ENCODE data around the gene COG5.
"Not testable (repeated sequence)": the region's sequence is repeated elsewhere in the genome, so short reads cannot be mapped to it uniquely, and the experiment has no call there.

The COG5 gene

GRCh38 chr7:107228291-107228690 is 335.4 kb downstream of the COG5 start:
- DNase-seq (ENCODE audit: low read depth, low spot score): no peak

GRCh38 chr7:107224374-107225223 is 339.1 kb downstream of the COG5 start:
- no peak for DNase-seq (ENCODE audit: low read depth, low spot score)

- not testable (repeated sequence) for DNase-seq (ENCODE audit: low read depth, low spot score)
Observed at GRCh38 chr7:107220806-107221205, 342.9 kb downstream of the COG5 start.

GRCh38 chr7:107220356-107220755 is 343.4 kb downstream of the COG5 start:
- no peak for DNase-seq (ENCODE audit: low read depth, low spot score)

- no peak for DNase-seq (ENCODE audit: low read depth, low spot score)
Observed at GRCh38 chr7:107219563-107220244, 344.0 kb downstream of the COG5 start.

GRCh38 chr7:107213945-107214344 is 349.8 kb downstream of the COG5 start:
- DNase-seq (ENCODE audit: low read depth, low spot score): no peak

- DNase-seq (ENCODE audit: low read depth, low spot score): no peak
Observed at GRCh38 chr7:107213193-107213788, 350.4 kb downstream of the COG5 start.

- DNase-seq (ENCODE audit: low read depth, low spot score): no peak
Observed at GRCh38 chr7:107212725-107213124, 351.0 kb downstream of the COG5 start.

- DNase-seq (ENCODE audit: low read depth, low spot score): no peak
Observed at GRCh38 chr7:107210400-107210799, 353.3 kb downstream of the COG5 start.

- no peak for DNase-seq (ENCODE audit: low read depth, low spot score)
Observed at GRCh38 chr7:107209565-107209964, 354.2 kb downstream of the COG5 start.

GRCh38 chr7:107208563-107208962 is 355.2 kb downstream of the COG5 start:
- DNase-seq (ENCODE audit: low read depth, low spot score): no peak

GRCh38 chr7:107208024-107208521 is 355.6 kb downstream of the COG5 start:
- DNase-seq (ENCODE audit: low read depth, low spot score): no peak

- no peak for DNase-seq (ENCODE audit: low read depth, low spot score)
Observed at GRCh38 chr7:107207459-107207858, 356.3 kb downstream of the COG5 start.

GRCh38 chr7:107206706-107207105 is 357.0 kb downstream of the COG5 start:
- DNase-seq (ENCODE audit: low read depth, low spot score): no peak

GRCh38 chr7:107206136-107206535 is 357.6 kb downstream of the COG5 start:
- DNase-seq (ENCODE audit: low read depth, low spot score): no peak

GRCh38 chr7:107203607-107204006 is 360.1 kb downstream of the COG5 start:
- DNase-seq (ENCODE audit: low read depth, low spot score): no peak

GRCh38 chr7:107201795-107202450 is 361.8 kb downstream of the COG5 start:
- DNase-seq (ENCODE audit: low read depth, low spot score): no peak

- DNase-seq (ENCODE audit: low read depth, low spot score): no peak
Observed at GRCh38 chr7:107196834-107197610, 366.7 kb downstream of the COG5 start.

- DNase-seq (ENCODE audit: low read depth, low spot score): no peak
Observed at GRCh38 chr7:107194052-107194451, 369.7 kb downstream of the COG5 start.

- DNase-seq (ENCODE audit: low read depth, low spot score): no peak
Observed at GRCh38 chr7:107190090-107190489, 373.6 kb downstream of the COG5 start.

GRCh38 chr7:107187774-107188173 is 375.9 kb downstream of the COG5 start:
- no peak for DNase-seq (ENCODE audit: low read depth, low spot score)
